Measurements from ENCODE around the gene DTWD1.
A peak's percentile ranks its signal among the peaks of the same experiment; 100 is the strongest.
"Not testable (repeated sequence)": the region's sequence is repeated elsewhere in the genome, so short reads cannot be mapped to it uniquely, and the experiment has no call there.

The DTWD1 gene

GRCh38 chr15:49645941-49646340 is 25.1 kb downstream of the DTWD1 start:
- peak; percentile 60 for DNase-seq (ENCODE audit: low read depth)

- DNase-seq (ENCODE audit: low read depth): no peak
Measured at GRCh38 chr15:49646891-49647290, 26.0 kb downstream of the DTWD1 start.

DNA sequence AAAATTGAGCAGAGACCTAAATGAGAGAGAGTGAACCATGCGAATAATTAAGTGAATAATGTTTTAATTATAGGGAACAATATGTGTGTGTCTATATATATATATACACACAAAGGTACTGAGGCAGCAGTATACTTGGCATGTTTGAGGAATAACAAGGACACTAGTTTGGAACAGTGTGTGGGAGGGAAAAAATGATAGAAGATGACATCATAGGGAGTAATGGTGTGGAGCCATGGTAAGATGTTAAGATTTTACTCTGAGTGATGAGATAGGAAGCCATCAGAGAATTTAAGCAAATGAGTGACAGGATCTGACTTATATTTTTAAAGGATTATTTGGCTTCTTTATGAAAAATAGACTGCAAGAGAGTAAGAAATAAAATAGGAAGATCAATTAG is 29.1 kb downstream of the DTWD1 start:
- DNase-seq (ENCODE audit: low read depth): no peak

DNA sequence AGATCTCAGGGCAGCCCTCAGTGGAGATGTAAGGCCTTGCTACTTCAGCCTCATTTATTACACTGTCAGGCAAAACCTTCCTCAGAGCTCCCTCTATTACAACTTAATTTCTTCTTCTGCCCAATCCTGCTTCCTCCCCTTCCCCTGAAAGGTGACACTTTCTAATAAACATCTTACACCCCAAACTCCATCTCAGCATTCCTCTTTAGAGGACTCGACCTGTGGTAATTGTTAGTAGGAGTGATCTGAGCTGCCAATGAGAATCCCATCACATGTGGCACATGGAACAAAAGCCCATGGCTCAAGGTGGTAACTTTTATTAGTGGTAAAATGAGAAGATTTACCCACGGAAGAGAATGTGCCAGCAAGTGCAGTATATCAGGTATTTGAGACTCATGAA is 29.8 kb downstream of the DTWD1 start:
- DNase-seq (ENCODE audit: low read depth): no peak

GRCh38 chr15:49652922-49653321 is 32.1 kb downstream of the DTWD1 start:
- DNase-seq (ENCODE audit: low read depth): no peak

DNA sequence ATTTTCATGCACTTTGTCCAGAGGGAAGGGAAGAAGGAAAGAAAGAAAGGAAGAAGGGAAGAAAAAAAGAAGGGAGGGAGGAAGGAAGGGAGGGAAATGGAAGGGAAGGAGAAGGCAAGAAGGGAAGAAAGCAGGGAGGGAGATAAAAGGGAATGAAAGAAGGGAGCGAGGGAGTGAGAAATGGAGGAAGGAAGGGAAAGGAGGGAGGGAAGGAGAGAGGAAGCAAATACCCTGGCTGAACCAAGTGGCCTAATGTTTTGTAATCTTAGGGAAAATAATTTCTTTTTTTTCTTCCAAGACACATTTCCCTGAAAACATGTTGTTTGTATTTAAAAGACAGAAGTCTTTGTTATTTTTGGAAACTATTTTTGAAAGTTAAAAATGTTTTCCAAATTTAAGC is 35.9 kb downstream of the DTWD1 start:
- DNase-seq (ENCODE audit: low read depth): no peak

GRCh38 chr15:49664716-49665115 is 43.9 kb downstream of the DTWD1 start:
- DNase-seq (ENCODE audit: low read depth): no peak

DNA sequence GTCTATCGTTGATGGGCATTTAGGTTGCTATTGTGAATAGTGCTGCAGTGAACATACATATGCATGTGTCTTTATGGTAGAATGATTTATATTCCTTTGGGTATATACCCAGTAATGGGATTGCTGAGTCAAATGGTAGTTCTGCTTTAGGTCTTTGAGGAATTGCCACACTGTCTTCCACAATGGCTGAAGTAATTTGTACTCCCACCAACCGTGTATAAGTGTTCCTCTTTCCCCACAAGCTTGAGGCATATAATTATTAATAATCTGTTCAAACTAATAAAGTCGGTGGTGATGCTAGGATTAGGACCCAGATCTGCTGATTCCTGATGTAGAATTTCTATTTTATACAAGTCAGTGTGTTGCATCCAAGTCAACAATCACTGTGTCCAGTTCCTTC is 45.6 kb downstream of the DTWD1 start:
- not testable (repeated sequence) for DNase-seq (ENCODE audit: low read depth)

DNA sequence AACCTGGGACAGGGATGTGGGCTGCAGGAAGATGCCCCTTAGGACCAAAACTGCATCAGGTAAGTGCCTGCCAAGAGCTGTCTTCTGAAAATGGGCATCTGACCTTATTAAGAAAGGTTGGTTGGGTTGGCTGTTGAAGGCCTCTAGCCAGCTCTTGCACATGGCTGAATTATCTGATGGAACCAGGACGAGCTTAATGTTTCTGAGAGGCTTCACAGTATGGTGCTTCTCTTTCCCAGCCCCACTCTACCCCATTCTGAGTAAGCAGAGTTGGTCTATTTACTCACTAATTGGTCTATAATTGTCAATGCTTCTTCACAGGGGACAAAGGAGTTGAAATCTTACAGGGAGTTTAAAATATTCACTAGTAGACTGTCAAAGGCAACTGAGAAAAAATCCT is 48.4 kb downstream of the DTWD1 start:
- no peak for DNase-seq (ENCODE audit: low read depth)

GRCh38 chr15:49673861-49674260 is 53.0 kb downstream of the DTWD1 start:
- no peak for DNase-seq (ENCODE audit: low read depth)

DNA sequence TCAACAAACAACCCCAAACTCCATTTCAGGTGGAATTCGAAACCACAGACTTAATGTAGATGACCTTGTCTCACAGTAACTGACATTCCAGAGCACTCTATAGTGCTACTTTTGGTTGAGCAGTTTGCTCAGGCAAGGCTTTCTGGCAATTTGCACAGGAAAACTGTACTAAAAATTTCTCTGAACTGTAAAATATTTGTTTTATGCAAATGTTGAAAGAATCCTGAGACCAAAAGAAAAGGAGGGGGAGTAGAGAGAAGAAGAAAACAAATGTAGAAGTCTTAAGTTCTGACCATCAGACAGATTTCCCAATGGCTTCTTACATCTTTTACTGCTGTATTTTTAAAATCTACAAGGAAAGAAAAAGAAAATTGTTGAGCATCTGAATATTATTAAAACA is 53.5 kb downstream of the DTWD1 start:
- DNase-seq (ENCODE audit: low read depth): no peak

GRCh38 chr15:49675041-49675440 is 54.2 kb downstream of the DTWD1 start:
- DNase-seq (ENCODE audit: low read depth): peak; percentile 81

DNA sequence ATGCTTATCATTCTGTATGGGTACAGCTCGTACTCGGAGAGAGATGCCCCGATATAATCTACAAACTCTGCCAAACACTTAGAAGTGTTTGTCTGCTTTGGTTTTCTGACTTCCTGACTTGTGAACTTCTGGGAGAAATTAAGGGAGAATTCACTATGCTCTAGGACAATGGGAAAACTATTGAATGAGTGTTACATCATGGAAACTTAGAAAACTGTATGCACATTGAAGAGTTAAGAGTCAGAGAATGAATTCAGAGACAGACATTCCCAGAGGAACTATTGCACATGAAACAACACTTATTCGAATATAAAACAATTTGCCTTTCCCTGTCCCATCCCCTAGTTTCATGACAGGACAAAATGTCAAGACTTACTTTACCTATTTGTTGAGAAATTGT is 57.8 kb downstream of the DTWD1 start:
- DNase-seq (ENCODE audit: low read depth): peak; percentile 20

GRCh38 chr15:49686599-49686998 is 65.8 kb downstream of the DTWD1 start:
- DNase-seq (ENCODE audit: low read depth): no peak

GRCh38 chr15:49688135-49688790 is 67.4 kb downstream of the DTWD1 start:
- peak; percentile 67 for DNase-seq (ENCODE audit: low read depth)

GRCh38 chr15:49692514-49693090 is 71.8 kb downstream of the DTWD1 start:
- no peak for DNase-seq (ENCODE audit: low read depth)

DNA sequence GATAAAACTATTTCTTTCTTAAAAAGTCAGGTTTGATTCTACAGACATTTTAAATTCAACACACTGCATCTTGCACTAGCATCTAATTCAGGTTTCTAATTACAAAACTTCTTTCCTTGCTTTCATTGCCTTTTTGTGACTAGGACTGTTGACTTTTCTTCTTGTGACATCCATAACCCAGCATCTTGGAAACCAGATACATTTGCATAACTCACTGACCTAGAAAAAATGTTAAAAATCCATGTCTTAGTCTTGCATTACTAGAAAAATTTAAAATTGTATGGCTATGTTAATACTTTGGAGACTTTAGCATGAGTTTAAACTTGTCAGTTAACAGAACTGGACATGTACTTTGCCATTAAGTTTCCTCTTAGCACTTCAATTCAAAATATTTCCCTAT is 72.7 kb downstream of the DTWD1 start:
- DNase-seq (ENCODE audit: low read depth): no peak

- DNase-seq (ENCODE audit: low read depth): peak; percentile 39
Measured at GRCh38 chr15:49696433-49696832, 75.6 kb downstream of the DTWD1 start.

GRCh38 chr15:49697121-49697520 is 76.3 kb downstream of the DTWD1 start:
- DNase-seq (ENCODE audit: low read depth): no peak

- not testable (repeated sequence) for DNase-seq (ENCODE audit: low read depth)
Measured at GRCh38 chr15:49702982-49703381, 82.1 kb downstream of the DTWD1 start.

All from fibroblast of the conjunctiva (primary cell).